ENCODE results near the gene ASB4. TPM values are rescaled to one million over a fixed set of nuclear protein-coding genes. Genes with fewer than 3 reads are reported as not detected.

Gene ASB4
- polyA plus RNA-seq, 1 donor = 0.33 TPM

GRCh38 chr7:95467912-95468607 is 17.7 kb upstream of the ASB4 start:
- no CpG with 5 or more reads among the region's 1 CpG for WGBS (ENCODE audit: insufficient coverage, low lambda C conversion rate)
- no peak overlapping the region for H3K27ac ChIP-seq (ENCODE audit: low read length)
- no peaks in the 10 kb centered on the region for H3K27me3 ChIP-seq (ENCODE audit: control insufficient read depth, insufficient read depth, low read length)
- no peak for DNase-seq
- no peaks in the 10 kb centered on the region for H3K36me3 ChIP-seq (ENCODE audit: control insufficient read depth, insufficient read depth, low read length)
- H3K9me3 ChIP-seq (ENCODE audit: control insufficient read depth, low read depth, low read length) = no peaks in the 10 kb centered on the region
- H3K4me1 ChIP-seq (ENCODE audit: control insufficient read depth, insufficient read depth, low read length) = no peaks in the 10 kb centered on the region
- H3K4me3 ChIP-seq (ENCODE audit: low read length) = no peak overlapping the region

GRCh38 chr7:95469187-95469586 is 16.6 kb upstream of the ASB4 start:
- WGBS (ENCODE audit: insufficient coverage, low lambda C conversion rate) = 100% methylated on average over 1 of the region's 1 CpG
- H3K27ac ChIP-seq (ENCODE audit: low read length) = no peak overlapping the region
- no peak overlapping the region for H3K4me3 ChIP-seq (ENCODE audit: low read length)
- no peaks in the 10 kb centered on the region for H3K9me3 ChIP-seq (ENCODE audit: control insufficient read depth, low read depth, low read length)
- H3K27me3 ChIP-seq (ENCODE audit: control insufficient read depth, insufficient read depth, low read length) = no peaks in the 10 kb centered on the region
- H3K36me3 ChIP-seq (ENCODE audit: control insufficient read depth, insufficient read depth, low read length) = no peaks in the 10 kb centered on the region
- no peaks in the 10 kb centered on the region for H3K4me1 ChIP-seq (ENCODE audit: control insufficient read depth, insufficient read depth, low read length)
- no peak for DNase-seq

- Histone ChIP-seq H3K9me3 (ENCODE audit: control insufficient read depth, low read depth, low read length) (no peaks in the 10 kb centered on the region), H3K27ac (ENCODE audit: low read length) (no peak overlapping the region), H3K4me3 (ENCODE audit: low read length) (no peak overlapping the region), H3K4me1 (ENCODE audit: control insufficient read depth, insufficient read depth, low read length) (no peaks in the 10 kb centered on the region), H3K27me3 (ENCODE audit: control insufficient read depth, insufficient read depth, low read length) (no peaks in the 10 kb centered on the region), H3K36me3 (ENCODE audit: control insufficient read depth, insufficient read depth, low read length) (no peaks in the 10 kb centered on the region)
- DNase-seq = no peak
- 100% methylated on average over 1 of the region's 4 CpGs for WGBS (ENCODE audit: insufficient coverage, low lambda C conversion rate)
Measured at GRCh38 chr7:95469848-95470247, 15.9 kb upstream of the ASB4 start.

DNA sequence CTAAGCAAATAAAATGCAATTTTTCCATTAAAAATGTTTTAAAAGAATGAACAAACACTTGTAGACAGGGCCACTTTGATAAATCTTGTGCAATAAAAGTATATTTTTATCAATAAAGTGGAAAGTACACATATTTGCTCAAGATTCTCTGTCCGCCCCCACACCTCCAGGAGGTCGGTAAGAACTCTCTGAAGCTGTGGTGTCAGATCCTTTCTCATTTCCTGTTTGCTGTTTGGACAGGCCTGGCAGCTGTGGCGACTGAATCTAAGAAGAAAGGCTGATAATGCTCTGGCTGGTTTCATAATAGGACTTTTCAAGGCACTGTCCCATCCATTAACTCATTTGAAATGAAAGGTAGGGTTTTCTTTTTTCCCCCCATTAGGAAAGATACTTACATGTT is 15.3 kb upstream of the ASB4 start:
- 8% methylated on average over 2 of the region's 3 CpGs for WGBS (ENCODE audit: insufficient coverage, low lambda C conversion rate)
- H3K4me1 ChIP-seq (ENCODE audit: control insufficient read depth, insufficient read depth, low read length) = no peaks in the 10 kb centered on the region
- no peaks in the 10 kb centered on the region for H3K9me3 ChIP-seq (ENCODE audit: control insufficient read depth, low read depth, low read length)
- H3K27ac ChIP-seq (ENCODE audit: low read length) = no peak overlapping the region
- peak in 1 of 2 donors; percentile 50 for DNase-seq
- no peaks in the 10 kb centered on the region for H3K27me3 ChIP-seq (ENCODE audit: control insufficient read depth, insufficient read depth, low read length)
- H3K36me3 ChIP-seq (ENCODE audit: control insufficient read depth, insufficient read depth, low read length) = no peaks in the 10 kb centered on the region
- no peak overlapping the region for H3K4me3 ChIP-seq (ENCODE audit: low read length)

DNA sequence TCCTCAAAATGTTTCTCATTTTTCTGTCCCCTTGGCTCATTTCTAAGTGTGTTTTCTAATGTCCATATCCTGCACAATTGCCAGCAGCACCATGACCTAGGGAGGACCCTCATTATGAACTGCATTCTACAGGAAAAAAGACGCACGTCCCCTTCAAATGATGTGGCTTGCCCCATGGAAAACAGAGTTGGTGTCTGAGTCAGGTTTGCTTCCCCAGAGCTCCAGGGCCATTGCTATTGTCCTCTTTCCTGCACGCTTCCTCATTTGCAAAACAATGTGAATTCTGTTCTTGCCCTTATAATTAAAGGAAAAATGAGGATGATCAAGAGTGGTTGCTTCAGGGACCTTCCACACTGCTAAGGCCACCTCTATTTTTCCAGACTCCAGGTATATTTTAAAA is 14.7 kb upstream of the ASB4 start:
- H3K4me3 ChIP-seq (ENCODE audit: low read length) = no peak overlapping the region
- H3K27ac ChIP-seq (ENCODE audit: low read length) = no peak overlapping the region
- H3K9me3 ChIP-seq (ENCODE audit: control insufficient read depth, low read depth, low read length) = no peaks in the 10 kb centered on the region
- H3K36me3 ChIP-seq (ENCODE audit: control insufficient read depth, insufficient read depth, low read length) = no peaks in the 10 kb centered on the region
- no peaks in the 10 kb centered on the region for H3K4me1 ChIP-seq (ENCODE audit: control insufficient read depth, insufficient read depth, low read length)
- DNase-seq = no peak
- H3K27me3 ChIP-seq (ENCODE audit: control insufficient read depth, insufficient read depth, low read length) = no peaks in the 10 kb centered on the region
- no CpG with 5 or more reads among the region's 3 CpGs for WGBS (ENCODE audit: insufficient coverage, low lambda C conversion rate)

DNA sequence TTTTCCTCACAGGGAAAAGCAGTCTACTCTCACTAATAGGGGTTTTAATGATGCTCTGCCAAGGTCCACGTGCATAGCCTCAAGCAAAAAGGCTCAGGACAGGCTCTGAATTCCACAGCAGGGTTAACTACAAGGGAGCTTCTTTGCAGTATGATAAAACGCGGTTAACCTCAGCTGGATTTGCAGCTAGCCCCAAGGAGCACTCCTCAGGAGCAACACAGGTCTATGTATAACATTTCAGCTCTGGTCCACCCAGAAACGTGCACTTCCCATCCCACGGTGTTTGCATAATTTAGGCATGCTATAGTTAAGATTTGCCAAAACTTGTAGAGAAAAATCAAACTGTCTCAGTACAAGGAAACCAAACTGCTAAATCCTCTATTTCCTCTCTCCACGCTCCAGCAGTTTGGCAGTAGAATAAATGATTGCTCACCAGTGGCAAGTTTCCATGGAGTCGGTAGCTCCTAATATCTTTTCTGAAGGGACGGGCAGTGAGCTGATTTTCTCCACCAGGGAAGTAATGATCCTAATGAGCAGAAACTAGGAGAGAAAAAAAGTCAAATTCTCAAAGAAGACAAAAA is 13.1 kb upstream of the ASB4 start:
- Histone ChIP-seq H3K9me3 (ENCODE audit: control insufficient read depth, low read depth, low read length) (no peaks in the 10 kb centered on the region), H3K27ac (ENCODE audit: low read length) (no peak overlapping the region), H3K27me3 (ENCODE audit: control insufficient read depth, insufficient read depth, low read length) (no peaks in the 10 kb centered on the region), H3K4me3 (ENCODE audit: low read length) (no peak overlapping the region), H3K4me1 (ENCODE audit: control insufficient read depth, insufficient read depth, low read length) (peaks cover 5% of the 10 kb centered on the region), H3K36me3 (ENCODE audit: control insufficient read depth, insufficient read depth, low read length) (no peaks in the 10 kb centered on the region)
- WGBS (ENCODE audit: insufficient coverage, low lambda C conversion rate) = 80% methylated on average over 1 of the region's 8 CpGs
- DNase-seq = no peak

DNA sequence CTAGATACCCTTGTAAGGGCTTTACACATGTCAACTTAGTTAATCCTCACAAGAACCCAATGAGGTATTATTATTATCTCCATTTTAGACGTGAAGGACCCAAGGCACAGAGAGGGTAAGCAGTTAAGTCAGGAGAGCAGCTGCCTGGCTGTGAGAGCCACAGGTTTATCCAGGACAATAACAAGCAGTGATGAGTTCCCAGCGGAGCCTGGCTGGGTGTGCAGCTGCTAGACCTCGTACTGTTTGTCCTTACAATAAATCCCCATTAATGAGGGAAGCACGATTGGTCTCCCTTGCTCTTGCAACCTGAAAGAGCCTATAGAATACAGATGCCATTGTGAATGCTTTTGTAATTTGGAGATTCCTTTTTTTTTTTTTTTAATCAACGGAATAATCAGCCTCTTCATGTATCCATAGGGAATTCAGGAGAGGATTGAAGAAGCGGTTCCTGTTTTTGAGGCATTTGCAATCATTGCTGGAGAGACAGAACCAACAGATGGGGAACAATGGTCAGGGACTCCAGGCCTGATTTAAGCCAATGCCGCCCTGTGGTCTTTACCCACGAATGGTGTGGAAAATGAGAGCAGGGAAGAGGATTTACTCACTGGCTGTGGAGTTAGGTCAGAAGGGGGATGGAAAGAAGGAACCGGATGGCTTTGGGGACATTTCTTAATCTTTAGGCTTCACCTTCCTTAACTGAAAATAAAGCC is 12.3 kb upstream of the ASB4 start:
- peaks cover 5% of the 10 kb centered on the region for H3K4me1 ChIP-seq (ENCODE audit: control insufficient read depth, insufficient read depth, low read length)
- no peaks in the 10 kb centered on the region for H3K36me3 ChIP-seq (ENCODE audit: control insufficient read depth, insufficient read depth, low read length)
- H3K27ac ChIP-seq (ENCODE audit: low read length) = no peak overlapping the region
- no peaks in the 10 kb centered on the region for H3K27me3 ChIP-seq (ENCODE audit: control insufficient read depth, insufficient read depth, low read length)
- no peak for DNase-seq
- no peak overlapping the region for H3K4me3 ChIP-seq (ENCODE audit: low read length)
- no peaks in the 10 kb centered on the region for H3K9me3 ChIP-seq (ENCODE audit: control insufficient read depth, low read depth, low read length)
- WGBS (ENCODE audit: insufficient coverage, low lambda C conversion rate) = 93% methylated on average over 3 of the region's 9 CpGs

- H3K27ac ChIP-seq (ENCODE audit: low read length) = no peak overlapping the region
- no peaks in the 10 kb centered on the region for H3K9me3 ChIP-seq (ENCODE audit: control insufficient read depth, low read depth, low read length)
- H3K36me3 ChIP-seq (ENCODE audit: control insufficient read depth, insufficient read depth, low read length) = no peaks in the 10 kb centered on the region
- DNase-seq = no peak
- H3K27me3 ChIP-seq (ENCODE audit: control insufficient read depth, insufficient read depth, low read length) = no peaks in the 10 kb centered on the region
- 100% methylated on average over 2 of the region's 9 CpGs for WGBS (ENCODE audit: insufficient coverage, low lambda C conversion rate)
- no peak overlapping the region for H3K4me3 ChIP-seq (ENCODE audit: low read length)
- H3K4me1 ChIP-seq (ENCODE audit: control insufficient read depth, insufficient read depth, low read length) = peaks cover 5% of the 10 kb centered on the region
Measured at GRCh38 chr7:95476072-95476847, 9.5 kb upstream of the ASB4 start.

GRCh38 chr7:95476904-95477594 is 8.7 kb upstream of the ASB4 start:
- H3K27ac ChIP-seq (ENCODE audit: low read length) = no peak overlapping the region
- H3K4me1 ChIP-seq (ENCODE audit: control insufficient read depth, insufficient read depth, low read length) = peaks cover 5% of the 10 kb centered on the region
- no peaks in the 10 kb centered on the region for H3K27me3 ChIP-seq (ENCODE audit: control insufficient read depth, insufficient read depth, low read length)
- H3K4me3 ChIP-seq (ENCODE audit: low read length) = no peak overlapping the region
- no peaks in the 10 kb centered on the region for H3K36me3 ChIP-seq (ENCODE audit: control insufficient read depth, insufficient read depth, low read length)
- WGBS (ENCODE audit: insufficient coverage, low lambda C conversion rate) = 21% methylated on average over 6 of the region's 11 CpGs
- no peaks in the 10 kb centered on the region for H3K9me3 ChIP-seq (ENCODE audit: control insufficient read depth, low read depth, low read length)
- DNase-seq = peak; percentile 62 to 65

Data from large intestine (tissue), 3 donors.